Inferior parietal cortex (tissue), 1 donor: ENCODE measurements around the gene CAV3.
"Not testable (repeated sequence)": the region's sequence is repeated elsewhere in the genome, so short reads cannot be mapped to it uniquely, and the experiment has no call there.

Experiments used
- DNase-seq: peaks from one replicate; pipeline ENCODE4 v3.0.0-alpha.2; 2016; ENCODE audit errors: extremely low spot score

Gene CAV3

GRCh38 chr3:8733332-8734094 is at the start of gene CAV3:
Gene CAV3, plus strand, starts transcription at chr3:8733802. Its CDS starts 75 bp downstream, at chr3:8733877.
- no peak for DNase-seq

- not testable (repeated sequence) for DNase-seq
These were observed 48.6 kb upstream of the CAV3 start for GRCh38 chr3:8684992-8685391.

GRCh38 chr3:8691295-8691694 is 42.3 kb upstream of the CAV3 start:
- not testable (repeated sequence) for DNase-seq

- no peak for DNase-seq
These were observed 31.0 kb upstream of the CAV3 start for GRCh38 chr3:8702560-8702959.

- no peak for DNase-seq
These were observed 28.0 kb upstream of the CAV3 start for GRCh38 chr3:8705575-8705974.

- no peak for DNase-seq
These were observed 24.3 kb upstream of the CAV3 start for GRCh38 chr3:8709287-8709686.

- no peak for DNase-seq
These were observed 23.6 kb upstream of the CAV3 start for GRCh38 chr3:8709801-8710507.

- DNase-seq = no peak
These were observed 21.3 kb upstream of the CAV3 start for GRCh38 chr3:8712045-8712907.

- DNase-seq = no peak
These were observed 20.7 kb upstream of the CAV3 start for GRCh38 chr3:8712908-8713255.

GRCh38 chr3:8713901-8714759 is 19.5 kb upstream of the CAV3 start:
- no peak for DNase-seq

- not testable (repeated sequence) for DNase-seq
These were observed 17.8 kb upstream of the CAV3 start for GRCh38 chr3:8715757-8716156.

- DNase-seq = no peak
These were observed 10.8 kb upstream of the CAV3 start for GRCh38 chr3:8722808-8723207.

GRCh38 chr3:8723612-8724011 is 10.0 kb upstream of the CAV3 start:
- no peak for DNase-seq

GRCh38 chr3:8724108-8724752 is 9.4 kb upstream of the CAV3 start:
- DNase-seq = no peak

- DNase-seq = no peak
These were observed 5.7 kb upstream of the CAV3 start for GRCh38 chr3:8727605-8728512.

GRCh38 chr3:8729479-8729878 is 4.1 kb upstream of the CAV3 start:
- DNase-seq = no peak

- no peak for DNase-seq
These were observed 2.9 kb upstream of the CAV3 start for GRCh38 chr3:8730656-8731055.

GRCh38 chr3:8732413-8732812 is 1.2 kb upstream of the CAV3 start:
- no peak for DNase-seq

GRCh38 chr3:8734137-8734878 is 706 bp downstream of the CAV3 start:
- DNase-seq = no peak
